VCaP (cell line): Measurements from ENCODE around the gene C2CD2.

ENCODE experiments used
- H3K27ac ChIP-seq: fragments of 450-650 bp; 2 replicates; pipeline ENCODE4 v1.5.1; 2017
- TF ChIP-seq, protein P1 (sequence below): fragments of 450-650 bp; conservative IDR thresholded peaks from 2 replicates; pipeline ENCODE4 v1.5.1; 2017; ENCODE audit warnings: mild to moderate bottlenecking, moderate library complexity

C2CD2 gene

DNA sequence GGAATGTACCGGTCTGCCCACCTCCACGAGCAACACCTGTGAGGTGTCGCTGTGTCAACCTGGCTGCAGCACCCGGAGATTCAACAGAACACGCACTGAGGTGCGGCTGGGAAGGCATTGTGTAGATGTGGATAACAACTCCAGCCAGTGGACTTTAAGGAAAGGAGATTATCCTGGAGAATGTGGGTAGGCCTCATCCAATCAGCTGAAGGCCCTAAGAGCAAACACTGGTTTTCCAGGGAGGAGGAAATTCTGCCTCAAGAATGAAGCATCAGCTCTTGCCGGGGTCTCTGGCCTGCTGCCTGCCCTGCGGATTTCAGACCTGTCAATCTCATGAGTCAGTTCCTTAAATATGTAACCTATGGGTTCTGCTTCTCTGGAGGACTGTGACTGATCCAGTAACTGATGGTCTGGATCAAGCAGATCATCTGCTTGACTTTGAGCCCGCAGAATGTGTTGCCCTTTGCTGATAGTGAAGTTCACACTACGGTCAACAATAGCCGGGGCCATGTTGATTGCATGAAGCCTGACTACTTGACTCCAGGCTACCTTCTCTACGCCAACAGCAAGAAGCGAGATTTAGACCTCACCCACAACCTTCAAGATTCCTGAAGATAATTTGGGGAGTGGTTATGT is 58.8 kb downstream of the C2CD2 start:
- TF ChIP-seq, protein P1, sequence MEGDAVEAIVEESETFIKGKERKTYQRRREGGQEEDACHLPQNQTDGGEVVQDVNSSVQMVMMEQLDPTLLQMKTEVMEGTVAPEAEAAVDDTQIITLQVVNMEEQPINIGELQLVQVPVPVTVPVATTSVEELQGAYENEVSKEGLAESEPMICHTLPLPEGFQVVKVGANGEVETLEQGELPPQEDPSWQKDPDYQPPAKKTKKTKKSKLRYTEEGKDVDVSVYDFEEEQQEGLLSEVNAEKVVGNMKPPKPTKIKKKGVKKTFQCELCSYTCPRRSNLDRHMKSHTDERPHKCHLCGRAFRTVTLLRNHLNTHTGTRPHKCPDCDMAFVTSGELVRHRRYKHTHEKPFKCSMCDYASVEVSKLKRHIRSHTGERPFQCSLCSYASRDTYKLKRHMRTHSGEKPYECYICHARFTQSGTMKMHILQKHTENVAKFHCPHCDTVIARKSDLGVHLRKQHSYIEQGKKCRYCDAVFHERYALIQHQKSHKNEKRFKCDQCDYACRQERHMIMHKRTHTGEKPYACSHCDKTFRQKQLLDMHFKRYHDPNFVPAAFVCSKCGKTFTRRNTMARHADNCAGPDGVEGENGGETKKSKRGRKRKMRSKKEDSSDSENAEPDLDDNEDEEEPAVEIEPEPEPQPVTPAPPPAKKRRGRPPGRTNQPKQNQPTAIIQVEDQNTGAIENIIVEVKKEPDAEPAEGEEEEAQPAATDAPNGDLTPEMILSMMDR = no peak
- H3K27ac ChIP-seq = no peak overlapping the region

DNA sequence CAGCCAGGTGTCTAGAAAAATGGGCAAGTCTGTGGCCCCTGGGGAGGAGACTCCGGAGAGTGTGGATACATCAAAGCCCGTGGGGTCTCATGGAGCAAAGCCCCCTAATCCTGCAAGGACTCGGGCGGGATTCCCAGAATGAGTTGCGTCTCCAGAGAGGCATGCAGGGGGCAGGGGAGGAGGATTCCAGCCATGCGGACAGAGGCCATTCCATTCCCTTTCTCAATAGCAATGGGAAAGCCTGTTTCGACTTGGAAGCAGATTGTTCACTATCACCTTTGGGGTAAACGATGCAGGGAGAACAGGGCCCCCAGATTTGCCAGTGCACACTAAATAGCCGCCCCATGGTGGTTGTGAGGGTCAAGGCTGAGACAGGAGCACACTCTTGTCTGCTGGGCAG is 59.3 kb downstream of the C2CD2 start:
- TF ChIP-seq, protein P1 = no peak
- H3K27ac ChIP-seq = no peak overlapping the region

DNA sequence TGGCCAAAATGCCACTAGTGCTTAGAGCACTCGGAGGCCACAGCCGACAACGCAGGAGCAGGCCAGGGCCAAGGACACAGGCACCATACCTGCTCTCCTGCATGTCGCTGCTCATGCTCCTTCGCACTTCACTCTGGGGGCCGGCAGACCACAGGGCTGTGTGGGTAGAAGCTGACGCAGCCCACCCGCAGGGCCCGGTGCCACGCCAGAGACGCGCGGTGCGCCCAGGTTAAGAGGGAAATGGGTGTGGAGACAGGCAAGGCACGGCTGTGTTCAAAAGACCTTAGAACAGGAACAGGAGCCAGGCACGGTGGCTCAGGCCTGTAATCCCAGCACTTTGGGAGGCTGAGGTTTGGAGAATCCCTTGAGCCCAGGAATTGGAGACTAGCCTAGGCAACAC is 61.1 kb downstream of the C2CD2 start:
- no peak overlapping the region for H3K27ac ChIP-seq
- TF ChIP-seq, protein P1 = no peak

DNA sequence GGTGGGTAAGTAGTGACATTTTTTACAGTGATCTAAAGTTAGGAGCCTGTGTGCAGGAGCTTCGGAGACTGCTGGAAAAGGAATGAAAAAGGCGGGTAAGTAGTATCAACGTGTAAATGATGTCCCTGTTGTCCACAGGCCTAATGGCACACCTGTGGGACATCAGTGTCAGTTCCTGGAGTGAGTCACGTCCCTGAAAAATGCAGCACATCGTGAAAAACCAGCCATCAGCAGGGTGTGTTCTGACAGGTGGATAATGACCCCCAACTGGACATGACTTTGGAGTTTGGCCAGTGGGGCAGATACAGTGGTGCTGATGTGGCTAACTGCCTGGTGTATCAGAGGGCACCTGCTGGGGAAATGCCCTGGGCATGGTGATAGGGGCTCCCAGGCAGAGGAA is 62.7 kb downstream of the C2CD2 start:
- H3K27ac ChIP-seq = no peak overlapping the region
- TF ChIP-seq, protein P1 = no peak

DNA sequence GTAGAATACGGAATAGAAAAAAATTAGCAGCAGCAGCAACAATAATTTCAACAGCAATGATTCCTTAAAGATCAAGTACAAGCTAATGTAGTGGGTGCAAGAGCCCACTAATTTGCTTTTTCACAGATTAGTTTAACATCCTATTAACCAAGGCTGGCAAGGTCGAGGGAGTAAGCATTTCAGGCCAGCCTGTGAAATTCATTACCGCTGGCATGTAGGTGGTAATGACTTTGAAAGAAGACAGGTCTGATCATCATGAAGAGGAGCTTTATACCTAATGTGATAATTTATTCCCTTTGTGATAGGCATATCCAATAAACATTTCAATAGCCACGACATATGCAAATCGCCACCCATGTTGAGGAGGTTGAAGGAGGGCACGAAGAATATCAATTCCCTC is 63.5 kb downstream of the C2CD2 start:
- TF ChIP-seq, protein P1 = no peak
- no peak overlapping the region for H3K27ac ChIP-seq

DNA sequence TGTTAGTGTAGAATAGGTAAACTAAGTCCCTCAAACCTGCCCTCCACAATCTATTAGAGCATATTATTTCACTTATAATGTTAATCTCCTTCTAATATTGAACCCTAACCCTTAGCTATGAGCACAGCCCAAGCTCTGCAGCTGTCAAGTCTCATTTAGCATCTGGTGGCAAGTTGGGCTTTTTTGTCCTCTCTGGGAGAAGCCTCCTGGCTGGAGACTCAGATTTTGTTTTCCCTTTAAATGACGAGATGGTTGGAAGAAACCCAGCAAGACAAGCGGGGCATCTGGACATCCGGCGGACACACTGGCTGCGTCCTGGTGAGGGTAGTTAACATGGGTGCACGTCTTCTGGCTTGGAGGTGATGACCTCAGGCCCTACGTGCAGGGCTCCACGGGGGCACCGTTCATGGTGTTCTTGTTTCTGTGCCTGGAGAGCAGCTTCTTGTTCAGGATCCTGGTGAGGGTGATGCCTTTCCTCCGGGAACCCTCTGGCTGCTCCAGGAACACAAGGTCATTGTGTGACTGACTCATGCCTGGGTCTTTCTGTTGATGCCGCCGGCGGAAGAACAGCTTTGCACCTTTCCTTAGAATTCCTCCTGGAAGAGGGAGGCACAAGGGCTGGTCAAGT is 65.0 kb downstream of the C2CD2 start:
- TF ChIP-seq, protein P1 = no peak
- no peak overlapping the region for H3K27ac ChIP-seq

DNA sequence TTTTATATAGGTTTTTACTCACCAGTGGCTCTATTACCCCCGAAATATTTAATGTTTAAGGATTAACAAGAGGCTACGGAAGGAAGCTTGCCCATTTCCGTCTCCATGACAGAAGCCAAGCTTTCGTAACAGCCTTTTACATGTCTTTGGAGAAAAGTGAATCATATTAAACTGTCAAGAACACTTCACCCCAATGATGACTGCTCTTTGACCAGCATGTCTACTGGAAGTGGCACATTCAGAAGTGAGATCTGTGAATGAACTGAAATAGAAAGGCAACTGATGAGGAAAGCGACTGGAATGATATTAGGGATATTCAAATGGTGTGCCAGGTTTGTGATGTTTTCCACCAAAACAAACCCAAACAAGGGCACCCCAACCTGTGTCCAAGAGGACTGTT is 66.2 kb downstream of the C2CD2 start:
- no peak overlapping the region for H3K27ac ChIP-seq
- TF ChIP-seq, protein P1 = no peak
